OCI-LY7 (cell line): Measurements from ENCODE around the gene PTPRM.

Experiments
- CTCF ChIP-seq: fragments of 200-600 bp; sonication (generic); conservative IDR thresholded peaks from 2 replicates; pipeline ENCODE4 v1.5.1; 2014; ENCODE audit warnings: mild to moderate bottlenecking, antibody characterized with exemption, low read length, moderate library complexity, mixed read lengths
- EZH2phosphoT487 ChIP-seq: fragments of 200-600 bp; sonication (generic); IDR thresholded peaks from 2 replicates; pipeline ENCODE4 v1.6.1; 2018; ENCODE audit warnings: low read depth, borderline replicate concordance, mild to moderate bottlenecking, mixed run types, antibody characterized with exemption, low read length, moderate library complexity, mixed read lengths

- TF ChIP-seq CTCF: no peak
- TF ChIP-seq EZH2phosphoT487: no peak
These were observed 440.9 kb downstream of the PTPRM start for GRCh38 chr18:8008033-8008432.
